Mesodermal cell (in vitro differentiated cells): ENCODE results near the gene CDH24.

Experiments
- H3K27ac ChIP-seq: 2 replicates; pipeline ENCODE4 v1.7.0; 2013; ENCODE audit warnings: mild to moderate bottlenecking, low read depth, low read length, moderate library complexity; ENCODE audit not compliant: severe bottlenecking
- H3K36me3 ChIP-seq: 2 replicates; pipeline ENCODE4 v1.7.1; 2013; ENCODE audit warnings: mild to moderate bottlenecking, low read length, moderate library complexity; ENCODE audit not compliant: control insufficient read depth, insufficient read depth
- H3K4me1 ChIP-seq: one replicate; pipeline ENCODE4 v1.7.1; 2013; ENCODE audit warnings: mild to moderate bottlenecking, low read length; ENCODE audit not compliant: insufficient read depth, control insufficient read depth, poor library complexity, severe bottlenecking
- H3K4me3 ChIP-seq: 2 replicates; pipeline ENCODE4 v1.7.0; 2013; ENCODE audit warnings: low read length, control low read depth, mild to moderate bottlenecking; ENCODE audit not compliant: insufficient read depth, poor library complexity, severe bottlenecking; ENCODE audit errors: extremely low read depth
- H3K9me3 ChIP-seq: 2 replicates; pipeline ENCODE4 v1.7.1; 2013; ENCODE audit warnings: mild to moderate bottlenecking, low read length, moderate library complexity; ENCODE audit not compliant: control insufficient read depth
- WGBS, 2 experiments: methylation state at CpG; one replicate each; pipeline ENCODE4 v1.1.5; 2013; ENCODE audit warnings: missing lambda C conversion rate in 2 of 2; ENCODE audit not compliant: insufficient coverage in 2 of 2; 5-methylcytosine and 5-hydroxymethylcytosine counted together

The CDH24 gene

GRCh38 chr14:23052182-23052623 lies 5.1 kb downstream of the CDH24 start:
- Histone ChIP-seq H3K9me3 (no peaks in the 10 kb centered on the region), H3K4me3 (no peak overlapping the region), H3K36me3 (peaks cover 47% of the 10 kb centered on the region), H3K27ac (no peak overlapping the region), H3K4me1 (peaks cover 6% of the 10 kb centered on the region)
- 85 to 88% methylated on average over 9 of the region's 14 CpGs for WGBS, 2 experiments

- H3K4me3 ChIP-seq = no peak overlapping the region
- 92 to 94% methylated on average over 4 of the region's 5 CpGs for WGBS, 2 experiments
- no peaks in the 10 kb centered on the region for H3K9me3 ChIP-seq
- H3K36me3 ChIP-seq = peaks cover 47% of the 10 kb centered on the region
- H3K27ac ChIP-seq = no peak overlapping the region
- peaks cover 1% of the 10 kb centered on the region for H3K4me1 ChIP-seq
Measured at GRCh38 chr14:23051141-23052057, 5.9 kb downstream of the CDH24 start.

GRCh38 chr14:23049011-23049410 lies 8.3 kb downstream of the CDH24 start:
- 95 to 98% methylated on average over 6 to 7 of the region's 9 CpGs for WGBS, 2 experiments
- H3K27ac ChIP-seq = no peak overlapping the region
- H3K36me3 ChIP-seq = peaks cover 42% of the 10 kb centered on the region
- H3K4me3 ChIP-seq = no peak overlapping the region
- H3K9me3 ChIP-seq = no peaks in the 10 kb centered on the region
- peaks cover 10% of the 10 kb centered on the region for H3K4me1 ChIP-seq

GRCh38 chr14:23047751-23048693 lies 9.3 kb downstream of the CDH24 start:
- Histone ChIP-seq H3K9me3 (no peaks in the 10 kb centered on the region), H3K4me3 (no peak overlapping the region), H3K27ac (no peak overlapping the region), H3K4me1 (peaks cover 17% of the 10 kb centered on the region), H3K36me3 (peaks cover 33% of the 10 kb centered on the region)
- 96 to 97% methylated on average over 34 to 81 of the region's 85 CpGs for WGBS, 2 experiments

- Histone ChIP-seq H3K4me1 (peaks cover 17% of the 10 kb centered on the region), H3K27ac (peak overlapping the region; percentile 53), H3K36me3 (peaks cover 29% of the 10 kb centered on the region), H3K4me3 (no peak overlapping the region), H3K9me3 (no peaks in the 10 kb centered on the region)
- 86 to 90% methylated on average over 5 to 6 of the region's 6 CpGs for WGBS, 2 experiments
Measured at GRCh38 chr14:23047034-23047634, 10.2 kb downstream of the CDH24 start.

GRCh38 chr14:23045419-23046357 lies 11.6 kb downstream of the CDH24 start:
- H3K36me3 ChIP-seq = peaks cover 21% of the 10 kb centered on the region
- H3K27ac ChIP-seq = no peak overlapping the region
- 92% methylated on average over 8 to 10 of the region's 13 CpGs for WGBS, 2 experiments
- H3K9me3 ChIP-seq = no peaks in the 10 kb centered on the region
- H3K4me3 ChIP-seq = no peak overlapping the region
- peaks cover 17% of the 10 kb centered on the region for H3K4me1 ChIP-seq

- Histone ChIP-seq H3K4me1 (peaks cover 17% of the 10 kb centered on the region), H3K36me3 (peaks cover 15% of the 10 kb centered on the region), H3K4me3 (no peak overlapping the region), H3K9me3 (no peaks in the 10 kb centered on the region), H3K27ac (no peak overlapping the region)
- 86 to 88% methylated on average over 8 of the region's 8 CpGs for WGBS, 2 experiments
Measured at GRCh38 chr14:23044840-23045239, 12.5 kb downstream of the CDH24 start.

- H3K4me1 ChIP-seq = peaks cover 17% of the 10 kb centered on the region
- no peak overlapping the region for H3K4me3 ChIP-seq
- WGBS, 2 experiments = 80% methylated on average over 1 of the region's 3 CpGs; no CpG with 5 or more reads in 1 of the 2 experiments
- peaks cover 5% of the 10 kb centered on the region for H3K36me3 ChIP-seq
- H3K9me3 ChIP-seq = no peaks in the 10 kb centered on the region
- peak overlapping the region; percentile 67 for H3K27ac ChIP-seq
Measured at GRCh38 chr14:23043754-23044153, 13.6 kb downstream of the CDH24 start.

GRCh38 chr14:23043145-23043544 lies 14.2 kb downstream of the CDH24 start:
- Histone ChIP-seq H3K4me3 (no peak overlapping the region), H3K36me3 (no peaks in the 10 kb centered on the region), H3K4me1 (peaks cover 17% of the 10 kb centered on the region), H3K27ac (peak overlapping the region; percentile 67), H3K9me3 (no peaks in the 10 kb centered on the region)
- 95 to 98% methylated on average over 6 of the region's 6 CpGs for WGBS, 2 experiments
